Brain microvascular endothelial cell (primary cell): ENCODE measurements around the gene C20orf173.

Experiments used
- DNase-seq: peaks from one replicate; pipeline ENCODE4 v3.0.0-alpha.2; 2020
- H3K27ac ChIP-seq: fragments of 250-450 bp; sonication (Bioruptor Pico); 2 replicates; pipeline ENCODE4 v1.5.1; 2020; ENCODE audit warnings: mild to moderate bottlenecking, moderate library complexity
- H3K27me3 ChIP-seq: fragments of 250-450 bp; sonication (Bioruptor Pico); replicated peaks from 2 replicates; pipeline ENCODE4 v1.5.1; 2020; ENCODE audit warnings: mild to moderate bottlenecking
- H3K36me3 ChIP-seq: fragments of 250-450 bp; sonication (Bioruptor Pico); replicated peaks from 2 replicates; pipeline ENCODE4 v1.5.1; 2020; ENCODE audit warnings: mild to moderate bottlenecking
- H3K4me3 ChIP-seq: 2 replicates; pipeline ENCODE4 v1.5.1; 2011; ENCODE audit warnings: low read depth, mild to moderate bottlenecking, control low read depth, low read length, moderate library complexity
- in situ Hi-C: cut with HindIII; loops from 2 replicates; pipeline ENCODE4 v1.10.0; 2017; ENCODE audit warnings: low sequenced_read_pairs, low pct_ligation_motif_present
- TF ChIP-seq, protein P1 (sequence below): IDR thresholded peaks from 2 replicates; pipeline ENCODE4 v1.5.1; 2011; ENCODE audit warnings: low read depth, mild to moderate bottlenecking, moderate library complexity, low read length, control low read depth, inconsistent platforms; ENCODE audit errors: missing control alignments

C20orf173 gene, protein sequence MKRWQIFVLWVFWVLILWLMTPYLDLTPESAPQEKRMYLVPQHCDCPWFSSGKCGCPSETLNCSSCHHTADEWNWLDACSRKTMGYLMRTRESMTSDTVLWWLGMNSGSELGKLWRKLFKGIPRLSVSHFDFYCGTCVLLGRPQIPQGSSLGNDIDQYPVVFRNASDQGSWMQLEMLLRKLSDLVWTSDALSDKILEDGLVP

DNA sequence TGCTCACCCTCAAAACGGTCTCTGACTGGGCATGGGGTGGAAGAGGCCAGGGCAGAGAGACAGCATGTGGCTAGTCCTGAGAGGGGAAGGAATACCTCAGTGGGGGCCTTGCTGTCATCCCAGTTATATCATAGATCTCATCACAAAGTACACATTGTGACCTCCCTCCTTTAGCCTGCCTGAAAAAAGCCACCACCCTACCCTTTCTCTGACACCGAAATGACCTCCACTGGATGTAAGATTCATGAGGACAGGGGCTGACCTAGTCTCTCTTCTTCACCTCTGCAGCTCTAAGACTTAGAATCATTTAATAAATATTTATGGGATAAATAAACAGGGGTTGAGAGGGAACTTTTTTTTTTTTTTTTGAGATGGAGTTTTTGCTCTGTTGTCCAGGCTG is at the start of gene C20orf173:
TSS of gene C20orf173 (minus strand) at position 101 of the 400 bp plus-strand sequence. CDS start 279 bp downstream, outside the sequence.
- in situ Hi-C loops: no loop called here
- Histone ChIP-seq H3K36me3 (no peaks in the 10 kb centered on the region), H3K27ac (no peak within 1 kb of the TSS), H3K4me3 (no peak within 1 kb of the TSS), H3K27me3 (no peaks in the 10 kb centered on the region)
- TF ChIP-seq, protein P1, sequence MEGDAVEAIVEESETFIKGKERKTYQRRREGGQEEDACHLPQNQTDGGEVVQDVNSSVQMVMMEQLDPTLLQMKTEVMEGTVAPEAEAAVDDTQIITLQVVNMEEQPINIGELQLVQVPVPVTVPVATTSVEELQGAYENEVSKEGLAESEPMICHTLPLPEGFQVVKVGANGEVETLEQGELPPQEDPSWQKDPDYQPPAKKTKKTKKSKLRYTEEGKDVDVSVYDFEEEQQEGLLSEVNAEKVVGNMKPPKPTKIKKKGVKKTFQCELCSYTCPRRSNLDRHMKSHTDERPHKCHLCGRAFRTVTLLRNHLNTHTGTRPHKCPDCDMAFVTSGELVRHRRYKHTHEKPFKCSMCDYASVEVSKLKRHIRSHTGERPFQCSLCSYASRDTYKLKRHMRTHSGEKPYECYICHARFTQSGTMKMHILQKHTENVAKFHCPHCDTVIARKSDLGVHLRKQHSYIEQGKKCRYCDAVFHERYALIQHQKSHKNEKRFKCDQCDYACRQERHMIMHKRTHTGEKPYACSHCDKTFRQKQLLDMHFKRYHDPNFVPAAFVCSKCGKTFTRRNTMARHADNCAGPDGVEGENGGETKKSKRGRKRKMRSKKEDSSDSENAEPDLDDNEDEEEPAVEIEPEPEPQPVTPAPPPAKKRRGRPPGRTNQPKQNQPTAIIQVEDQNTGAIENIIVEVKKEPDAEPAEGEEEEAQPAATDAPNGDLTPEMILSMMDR: no peak
- no peak for DNase-seq

DNA sequence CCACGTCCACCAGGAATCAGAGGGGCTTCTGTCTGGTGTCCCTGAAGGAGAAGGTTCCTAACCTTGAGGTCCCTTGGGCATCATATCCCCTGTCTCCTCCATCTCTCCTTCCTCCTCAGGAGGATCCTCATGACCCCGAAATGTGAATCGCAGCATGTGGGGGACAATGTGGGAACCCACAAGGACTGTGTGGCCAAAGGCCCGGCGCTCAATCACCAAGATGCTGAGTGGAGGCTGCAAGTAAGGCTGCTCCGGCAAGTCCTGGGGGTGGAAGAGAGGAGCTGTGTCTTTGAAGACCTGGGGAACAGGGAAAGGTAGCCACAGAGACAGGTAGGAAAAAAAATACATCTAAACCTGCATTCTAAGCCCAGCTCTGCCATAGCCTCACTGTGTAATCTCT is 49.7 kb upstream of the C20orf173 start:
- Histone ChIP-seq H3K27me3 (no peaks in the 10 kb centered on the region), H3K36me3 (no peaks in the 10 kb centered on the region), H3K4me3 (no peak overlapping the region), H3K27ac (no peak overlapping the region)
- TF ChIP-seq, protein P1: no peak
- in situ Hi-C loops: no loop called here
- no peak for DNase-seq

DNA sequence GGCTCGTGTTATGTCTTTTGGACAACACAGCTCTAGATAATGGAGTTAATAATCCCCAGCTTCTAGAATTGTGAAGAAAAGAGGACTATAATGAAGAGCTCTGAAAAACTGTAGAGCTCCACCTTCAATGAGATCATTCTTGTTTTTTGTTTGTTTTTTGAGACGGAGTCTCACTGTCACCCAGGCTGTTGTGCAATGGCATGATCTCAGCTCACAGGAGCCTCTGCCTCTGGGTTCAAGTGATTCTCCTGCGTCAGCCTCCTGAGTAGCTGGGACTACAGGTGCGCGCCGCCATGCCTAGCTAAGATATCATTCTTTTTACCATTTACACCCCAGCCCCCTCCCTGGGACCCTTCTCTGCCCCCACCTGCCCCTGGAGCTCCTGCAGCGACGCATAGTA is 49.0 kb upstream of the C20orf173 start:
- Histone ChIP-seq H3K27me3 (no peaks in the 10 kb centered on the region), H3K36me3 (no peaks in the 10 kb centered on the region), H3K4me3 (no peak overlapping the region), H3K27ac (no peak overlapping the region)
- no peak for DNase-seq
- in situ Hi-C loops: no loop called here
- TF ChIP-seq, protein P1: no peak

DNA sequence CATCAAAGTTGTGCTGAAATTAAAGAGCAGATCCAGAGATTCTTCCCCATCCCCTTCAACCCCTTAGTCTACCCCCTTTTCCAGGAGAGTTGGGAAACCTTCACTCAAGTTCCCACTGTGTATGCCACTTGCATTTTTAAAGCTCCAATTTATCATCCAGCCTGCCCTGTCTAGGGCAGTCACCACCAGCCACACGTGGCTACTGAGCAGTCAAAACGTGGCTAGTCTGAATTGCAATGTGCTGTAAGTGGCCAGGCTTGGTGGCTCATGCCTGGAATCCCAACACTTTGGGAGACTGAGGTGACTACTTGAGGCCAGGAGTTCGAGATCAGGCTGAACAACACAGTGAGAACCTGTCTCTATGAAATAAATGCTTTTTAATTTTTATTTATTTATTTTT is 47.4 kb upstream of the C20orf173 start:
- Histone ChIP-seq H3K27ac (no peak overlapping the region), H3K4me3 (no peak overlapping the region), H3K27me3 (no peaks in the 10 kb centered on the region), H3K36me3 (no peaks in the 10 kb centered on the region)
- in situ Hi-C loops: no loop called here
- TF ChIP-seq, protein P1: no peak
- DNase-seq: no peak

DNA sequence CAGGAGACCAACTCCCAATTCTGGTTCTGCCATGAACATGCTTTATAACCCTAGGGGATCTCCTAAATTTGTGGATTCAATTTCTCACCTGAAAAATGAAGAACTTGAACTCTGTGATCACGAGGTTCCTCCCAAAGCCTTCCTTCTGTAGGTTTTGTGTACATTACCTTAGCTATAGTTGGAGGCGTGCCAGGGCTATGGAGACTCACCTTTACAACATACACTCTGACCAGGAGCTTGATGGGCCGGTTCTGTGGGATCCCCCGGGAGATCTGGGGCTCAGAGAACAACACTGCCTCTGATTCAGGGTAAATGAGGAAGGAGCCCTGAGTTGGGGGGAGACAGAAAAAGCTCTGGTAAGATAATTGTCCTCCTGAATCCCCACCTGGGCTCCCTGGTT is 46.5 kb upstream of the C20orf173 start:
- TF ChIP-seq, protein P1: no peak
- in situ Hi-C loops: no loop called here
- Histone ChIP-seq H3K27ac (no peak overlapping the region), H3K27me3 (no peaks in the 10 kb centered on the region), H3K4me3 (no peak overlapping the region), H3K36me3 (no peaks in the 10 kb centered on the region)
- no peak for DNase-seq

DNA sequence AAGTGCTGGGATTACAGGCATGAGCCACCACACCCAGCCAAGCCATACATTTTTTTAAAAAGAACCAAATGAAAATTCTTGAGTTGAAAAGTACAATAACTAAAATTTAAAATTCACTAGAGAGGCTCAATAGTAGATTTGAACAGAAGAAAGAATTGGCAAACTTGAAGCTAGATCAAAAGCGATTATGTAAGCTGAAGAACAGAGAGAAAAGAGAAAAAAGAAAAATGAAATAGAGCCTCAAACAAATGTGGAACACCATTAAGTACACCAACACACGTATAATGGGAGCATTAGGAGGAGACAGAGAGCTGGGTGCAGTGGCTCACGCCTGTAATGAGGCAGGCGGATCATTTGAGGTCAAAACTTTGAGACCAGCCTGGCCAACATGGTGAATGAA is 43.4 kb upstream of the C20orf173 start:
- no peaks in the 10 kb centered on the region for H3K36me3 ChIP-seq
- H3K27me3 ChIP-seq: no peaks in the 10 kb centered on the region
- H3K27ac ChIP-seq: no peak overlapping the region
- DNase-seq: no peak
- TF ChIP-seq, protein P1: no peak
- no peak overlapping the region for H3K4me3 ChIP-seq
- in situ Hi-C loops: no loop called here
